Gastroesophageal sphincter (tissue), 3 donors: Measurements from ENCODE around the gene NME4.
"Not testable (repeated sequence)": the region's sequence is repeated elsewhere in the genome, so short reads cannot be mapped to it uniquely, and the experiment has no call there.

Experiments used
- POLR2A ChIP-seq, 2 donors: fragments of 450-650 bp; IDR thresholded peaks; one replicate each; pipeline ENCODE4 v1.6.1; 2017; ENCODE audit warnings: antibody characterized with exemption in 2 of 2, mild to moderate bottlenecking in 2 of 2, moderate library complexity in 1 of 2
- TF ChIP-seq, protein P1 (sequence below), 4 experiments: fragments of 200-600 bp in 2 of 4; fragments of 450-650 bp in 2 of 4; sonication (generic) in 1 of 4; IDR thresholded peaks; one replicate each; pipeline ENCODE4 v1.5.1; 2017 to 2019; ENCODE audit warnings: antibody characterized with exemption in 4 of 4, mild to moderate bottlenecking in 2 of 4, moderate library complexity in 2 of 4

DNA sequence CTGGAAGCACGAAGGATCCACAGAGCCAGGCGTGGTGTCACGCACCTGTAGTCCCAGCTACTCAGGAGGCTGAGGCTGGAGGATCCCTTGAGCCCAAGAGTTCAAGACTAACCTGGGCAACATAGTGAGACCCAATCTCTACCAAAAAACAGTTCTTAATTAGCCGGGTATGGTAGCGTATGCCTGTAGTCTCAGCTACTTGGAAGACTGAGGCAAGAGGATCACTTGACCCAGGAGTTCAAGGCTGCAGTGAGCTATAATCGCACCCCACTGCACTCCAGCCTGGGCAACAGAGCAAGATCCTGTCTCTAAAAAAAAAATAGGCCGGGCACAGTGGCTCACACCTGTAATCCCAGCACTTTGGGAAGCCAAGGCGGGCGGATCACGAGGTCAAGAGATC lies 48.5 kb upstream of the NME4 start:
- TF ChIP-seq POLR2A (IDR thresholded peaks at IDR 0.05) = not testable (repeated sequence)
- TF ChIP-seq, protein P1, sequence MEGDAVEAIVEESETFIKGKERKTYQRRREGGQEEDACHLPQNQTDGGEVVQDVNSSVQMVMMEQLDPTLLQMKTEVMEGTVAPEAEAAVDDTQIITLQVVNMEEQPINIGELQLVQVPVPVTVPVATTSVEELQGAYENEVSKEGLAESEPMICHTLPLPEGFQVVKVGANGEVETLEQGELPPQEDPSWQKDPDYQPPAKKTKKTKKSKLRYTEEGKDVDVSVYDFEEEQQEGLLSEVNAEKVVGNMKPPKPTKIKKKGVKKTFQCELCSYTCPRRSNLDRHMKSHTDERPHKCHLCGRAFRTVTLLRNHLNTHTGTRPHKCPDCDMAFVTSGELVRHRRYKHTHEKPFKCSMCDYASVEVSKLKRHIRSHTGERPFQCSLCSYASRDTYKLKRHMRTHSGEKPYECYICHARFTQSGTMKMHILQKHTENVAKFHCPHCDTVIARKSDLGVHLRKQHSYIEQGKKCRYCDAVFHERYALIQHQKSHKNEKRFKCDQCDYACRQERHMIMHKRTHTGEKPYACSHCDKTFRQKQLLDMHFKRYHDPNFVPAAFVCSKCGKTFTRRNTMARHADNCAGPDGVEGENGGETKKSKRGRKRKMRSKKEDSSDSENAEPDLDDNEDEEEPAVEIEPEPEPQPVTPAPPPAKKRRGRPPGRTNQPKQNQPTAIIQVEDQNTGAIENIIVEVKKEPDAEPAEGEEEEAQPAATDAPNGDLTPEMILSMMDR (IDR thresholded peaks at IDR 0.05) = not testable (repeated sequence)
